GM19035 (cell line): ENCODE data around the gene ELOVL4.

Source experiments
- ATAC-seq: cut with Tn5 transposase; IDR thresholded peaks from one replicate; pipeline ENCODE4 v1.9.1; 2021; ENCODE audit not compliant: unreplicated experiment

Gene ELOVL4

GRCh38 chr6:79947191-79948186 lies at the start of gene ELOVL4:
Gene ELOVL4 (minus strand): TSS chr6:79947553. CDS start chr6:79947279, 274 bp downstream.
- ATAC-seq, result peak; percentile 39

GRCh38 chr6:79993911-79994309 lies 46.6 kb upstream of the ELOVL4 start:
- ATAC-seq, result no peak

- no peak for ATAC-seq
These were observed 45.9 kb upstream of the ELOVL4 start for GRCh38 chr6:79993012-79993910.

- no peak for ATAC-seq
These were observed 42.3 kb upstream of the ELOVL4 start for GRCh38 chr6:79989641-79990040.

- ATAC-seq, result no peak
These were observed 37.8 kb upstream of the ELOVL4 start for GRCh38 chr6:79985128-79985527.

- ATAC-seq, result no peak
These were observed 36.9 kb upstream of the ELOVL4 start for GRCh38 chr6:79984261-79984660.

GRCh38 chr6:79981652-79982051 lies 34.3 kb upstream of the ELOVL4 start:
- ATAC-seq, result no peak

GRCh38 chr6:79971193-79971592 lies 23.8 kb upstream of the ELOVL4 start:
- no peak for ATAC-seq

GRCh38 chr6:79969784-79970183 lies 22.4 kb upstream of the ELOVL4 start:
- no peak for ATAC-seq

GRCh38 chr6:79967178-79967577 lies 19.8 kb upstream of the ELOVL4 start:
- no peak for ATAC-seq

GRCh38 chr6:79964607-79965081 lies 17.3 kb upstream of the ELOVL4 start:
- no peak for ATAC-seq

GRCh38 chr6:79954849-79955248 lies 7.5 kb upstream of the ELOVL4 start:
- ATAC-seq, result no peak

GRCh38 chr6:79949233-79949632 lies 1.9 kb upstream of the ELOVL4 start:
- peak; percentile 68 for ATAC-seq

- ATAC-seq, result peak; percentile 10
These were observed 822 bp downstream of the ELOVL4 start for GRCh38 chr6:79946272-79947190.

- ATAC-seq, result no peak
These were observed 4.2 kb downstream of the ELOVL4 start for GRCh38 chr6:79943133-79943532.

GRCh38 chr6:79941489-79942151 lies 5.7 kb downstream of the ELOVL4 start:
- ATAC-seq, result no peak

GRCh38 chr6:79928478-79928998 lies 18.8 kb downstream of the ELOVL4 start:
- no peak for ATAC-seq

- no peak for ATAC-seq
These were observed 19.6 kb downstream of the ELOVL4 start for GRCh38 chr6:79927758-79928157.

- no peak for ATAC-seq
These were observed 24.1 kb downstream of the ELOVL4 start for GRCh38 chr6:79923270-79923669.

- no peak for ATAC-seq
These were observed 25.3 kb downstream of the ELOVL4 start for GRCh38 chr6:79922018-79922417.
